Prostate gland (tissue), 2 donors: ENCODE data around the gene TMEM150C.

ENCODE experiments used
- POLR2AphosphoS5 ChIP-seq: sonication (generic); formaldehyde crosslinking; IDR thresholded peaks from one replicate; pipeline ENCODE4 v1.6.1; 2017; ENCODE audit warnings: antibody characterized with exemption
- TF ChIP-seq, protein P1 (sequence below), 4 experiments: fragments of 200-600 bp in 2 of 4; fragments of 450-650 bp in 2 of 4; sonication (generic) in 2 of 4; IDR thresholded peaks; 1 replicate in 3 of 4; 2 replicates in 1 of 4; pipeline ENCODE4 v1.5.1; 2016 to 2019; ENCODE audit warnings: antibody characterized with exemption in 4 of 4, mild to moderate bottlenecking in 2 of 4, moderate library complexity in 2 of 4

DNA sequence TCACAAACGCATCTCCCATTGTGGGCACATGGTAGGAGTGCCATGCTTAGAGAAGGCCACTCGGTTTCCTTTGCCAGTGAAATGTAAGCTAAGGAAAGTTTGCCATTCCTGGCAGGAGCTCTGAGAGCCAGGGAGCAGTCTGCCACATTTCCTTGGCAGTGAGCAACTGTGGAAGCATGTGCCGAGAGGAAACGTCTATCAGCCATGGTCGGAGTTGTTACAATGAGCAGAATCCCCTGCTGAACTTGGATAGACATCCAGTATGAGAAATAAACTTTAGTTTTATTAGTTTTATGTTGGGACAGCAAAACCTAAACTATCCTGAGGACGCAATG is 80.3 kb downstream of the TMEM150C start:
- TF ChIP-seq, protein P1, sequence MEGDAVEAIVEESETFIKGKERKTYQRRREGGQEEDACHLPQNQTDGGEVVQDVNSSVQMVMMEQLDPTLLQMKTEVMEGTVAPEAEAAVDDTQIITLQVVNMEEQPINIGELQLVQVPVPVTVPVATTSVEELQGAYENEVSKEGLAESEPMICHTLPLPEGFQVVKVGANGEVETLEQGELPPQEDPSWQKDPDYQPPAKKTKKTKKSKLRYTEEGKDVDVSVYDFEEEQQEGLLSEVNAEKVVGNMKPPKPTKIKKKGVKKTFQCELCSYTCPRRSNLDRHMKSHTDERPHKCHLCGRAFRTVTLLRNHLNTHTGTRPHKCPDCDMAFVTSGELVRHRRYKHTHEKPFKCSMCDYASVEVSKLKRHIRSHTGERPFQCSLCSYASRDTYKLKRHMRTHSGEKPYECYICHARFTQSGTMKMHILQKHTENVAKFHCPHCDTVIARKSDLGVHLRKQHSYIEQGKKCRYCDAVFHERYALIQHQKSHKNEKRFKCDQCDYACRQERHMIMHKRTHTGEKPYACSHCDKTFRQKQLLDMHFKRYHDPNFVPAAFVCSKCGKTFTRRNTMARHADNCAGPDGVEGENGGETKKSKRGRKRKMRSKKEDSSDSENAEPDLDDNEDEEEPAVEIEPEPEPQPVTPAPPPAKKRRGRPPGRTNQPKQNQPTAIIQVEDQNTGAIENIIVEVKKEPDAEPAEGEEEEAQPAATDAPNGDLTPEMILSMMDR (IDR thresholded peaks at IDR 0.05): no peak
- no peak for TF ChIP-seq POLR2AphosphoS5
